GM12878 (cell line): ENCODE measurements around the gene PHC3. TPM values are rescaled to one million over a fixed set of nuclear protein-coding genes. Genes with fewer than 3 reads are reported as not detected.

Experiments
- BCLAF1 ChIP-seq: fragments of 450-650 bp; IDR thresholded peaks from 2 replicates; pipeline ENCODE4 v1.6.1; 2017; ENCODE audit warnings: antibody characterized with exemption, mild to moderate bottlenecking, moderate library complexity
- CBX5 ChIP-seq: sonication (generic); IDR thresholded peaks from 2 replicates; pipeline ENCODE4 v1.6.1; 2016; ENCODE audit warnings: low read depth, moderate library complexity, mild to moderate bottlenecking, inconsistent platforms
- CUX1 ChIP-seq: IDR thresholded peaks from 2 replicates; pipeline ENCODE4 v1.6.1; 2012; ENCODE audit warnings: improper control_type of control experiment, low read depth, low read length; ENCODE audit not compliant: insufficient replicate concordance
- HCFC1 ChIP-seq: fragments of 150-350 bp; IDR thresholded peaks from 2 replicates; pipeline ENCODE4 v1.6.1; 2014; ENCODE audit warnings: low read length
- IKZF1 ChIP-seq: fragments of 450-650 bp; conservative IDR thresholded peaks from 2 replicates; pipeline ENCODE4 v1.6.1; 2017; ENCODE audit warnings: antibody characterized with exemption, mild to moderate bottlenecking
- NBN ChIP-seq: fragments of 450-650 bp; IDR thresholded peaks from 2 replicates; pipeline ENCODE4 v1.6.1; 2016
- POLR2A ChIP-seq: IDR thresholded peaks from 2 replicates; pipeline ENCODE4 v1.6.1; 2011; ENCODE audit warnings: low read depth, mild to moderate bottlenecking, low read length
- RUNX3 ChIP-seq: IDR thresholded peaks from 2 replicates; pipeline ENCODE4 v1.6.1; 2012; ENCODE audit warnings: low read length, inconsistent platforms
- SMAD1 ChIP-seq: fragments of 450-650 bp; IDR thresholded peaks from 2 replicates; pipeline ENCODE4 v1.6.1; 2018; ENCODE audit warnings: mild to moderate bottlenecking, low read depth; ENCODE audit not compliant: partially characterized antibody
- ZBTB40 ChIP-seq: fragments of 450-650 bp; IDR thresholded peaks from 2 replicates; pipeline ENCODE4 v1.6.1; 2016; ENCODE audit warnings: mild to moderate bottlenecking, moderate library complexity, borderline replicate concordance
- ZNF207 ChIP-seq: fragments of 450-650 bp; IDR thresholded peaks from 2 replicates; pipeline ENCODE4 v1.6.1; 2014; ENCODE audit warnings: antibody characterized with exemption, mild to moderate bottlenecking, borderline replicate concordance
- polyA plus RNA-seq, 11 experiments: library from polyadenylated mRNA; depleted of rRNA in 4 of 11; unstranded in 6 of 11; stranded (reverse) in 5 of 11; fragments of >200 nt; fragmentation: Nextera tagmentation in 4 of 11; fragmentation: Illumina TruSeq in 1 of 11; extraction: Ambion mirVana in 4 of 11; extraction: Trizol in 1 of 11; gene quantifications; 1 replicate in 1 of 11; 2 replicates in 10 of 11; pipeline versions ENCODE4 v1.2.1 to v1.2.3, GENCODE V29; 2011 to 2016; ENCODE audit warnings: inconsistent platforms in 2 of 11, missing spikeins in 2 of 11, low read depth in 1 of 11
- total RNA-seq, 4 experiments: library from RNA; depleted of rRNA in 3 of 4; stranded (reverse); fragments of >200 nt in 3 of 4; fragmentation: Illumina TruSeq in 1 of 4; extraction: Trizol in 1 of 4; gene quantifications; 2 replicates each; pipeline versions ENCODE4 v1.2.1 to v1.2.3, GENCODE V29; 2013 to 2021
- TF ChIP-seq, protein P1 (sequence below): fragments of 450-650 bp; IDR thresholded peaks from 2 replicates; pipeline ENCODE4 v1.6.1; 2017; ENCODE audit warnings: mild to moderate bottlenecking

Gene PHC3
- total and polyA plus RNA-seq, 10 of the 15 experiments (the other 5 are each of a cell fraction or from before 2014, with no cell fraction given), result 3.3 to 62.3 (median 22.1) TPM

- TF ChIP-seq CUX1 (no peak), IKZF1 (0 out of 2 replicates have a peak, but pooled peaks have one; percentile 20), BCLAF1 (no peak), SMAD1 (no peak), HCFC1 (no peak), ZBTB40 (no peak), NBN (0 out of 2 replicates have a peak, but pooled peaks have one; percentile 44), POLR2A (no peak), CBX5 (0 out of 2 replicates have a peak, but pooled peaks have one; percentile 56), ZNF207 (no peak), RUNX3 (peak; percentile 87)
- TF ChIP-seq, protein P1, sequence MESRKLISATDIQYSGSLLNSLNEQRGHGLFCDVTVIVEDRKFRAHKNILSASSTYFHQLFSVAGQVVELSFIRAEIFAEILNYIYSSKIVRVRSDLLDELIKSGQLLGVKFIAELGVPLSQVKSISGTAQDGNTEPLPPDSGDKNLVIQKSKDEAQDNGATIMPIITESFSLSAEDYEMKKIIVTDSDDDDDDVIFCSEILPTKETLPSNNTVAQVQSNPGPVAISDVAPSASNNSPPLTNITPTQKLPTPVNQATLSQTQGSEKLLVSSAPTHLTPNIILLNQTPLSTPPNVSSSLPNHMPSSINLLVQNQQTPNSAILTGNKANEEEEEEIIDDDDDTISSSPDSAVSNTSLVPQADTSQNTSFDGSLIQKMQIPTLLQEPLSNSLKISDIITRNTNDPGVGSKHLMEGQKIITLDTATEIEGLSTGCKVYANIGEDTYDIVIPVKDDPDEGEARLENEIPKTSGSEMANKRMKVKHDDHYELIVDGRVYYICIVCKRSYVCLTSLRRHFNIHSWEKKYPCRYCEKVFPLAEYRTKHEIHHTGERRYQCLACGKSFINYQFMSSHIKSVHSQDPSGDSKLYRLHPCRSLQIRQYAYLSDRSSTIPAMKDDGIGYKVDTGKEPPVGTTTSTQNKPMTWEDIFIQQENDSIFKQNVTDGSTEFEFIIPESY, result no peak
Observed at GRCh38 chr3:170144437-170144843, 37.1 kb downstream of the PHC3 start (continued).
